GM12875 (cell line): ENCODE measurements around the gene POLD2.

Experiments
- H3K4me3 ChIP-seq: one replicate; pipeline ENCODE4 v1.5.1; 2011; ENCODE audit warnings: low read depth, low read length, control low read depth
- CTCF ChIP-seq: IDR thresholded peaks from 2 replicates; pipeline ENCODE4 v1.5.1; 2011; ENCODE audit warnings: low read depth, mild to moderate bottlenecking, control low read depth, inconsistent platforms, low read length, moderate library complexity, borderline replicate concordance; ENCODE audit not compliant: insufficient read depth

POLD2 gene

GRCh38 chr7:44105832-44106231 lies 17.5 kb downstream of the POLD2 start:
- H3K4me3 ChIP-seq = no peak overlapping the region
- TF ChIP-seq CTCF = no peak

- no peak for TF ChIP-seq CTCF
- H3K4me3 ChIP-seq = peak overlapping the region; percentile 21
Observed at GRCh38 chr7:44104860-44105771, 18.2 kb downstream of the POLD2 start.

GRCh38 chr7:44103923-44104859 lies 19.2 kb downstream of the POLD2 start, which contains the start of gene AEBP1:
TSS of gene AEBP1 (plus strand) at chr7:44104345. CDS start at chr7:44104666, 321 bp downstream.
- peak within 1 kb of the TSS; percentile 21 for H3K4me3 ChIP-seq
- TF ChIP-seq CTCF = no peak

GRCh38 chr7:44103566-44103922 lies 19.8 kb downstream of the POLD2 start:
- TF ChIP-seq CTCF = no peak
- no peak overlapping the region for H3K4me3 ChIP-seq

GRCh38 chr7:44102846-44103565 lies 20.3 kb downstream of the POLD2 start:
- TF ChIP-seq CTCF = no peak
- no peak overlapping the region for H3K4me3 ChIP-seq

- TF ChIP-seq CTCF = no peak
- no peak overlapping the region for H3K4me3 ChIP-seq
Observed at GRCh38 chr7:44101966-44102845, 21.1 kb downstream of the POLD2 start.
